Left colon (tissue), 2 donors: ENCODE data around the gene DCHS2. TPM values are rescaled to one million over a fixed set of nuclear protein-coding genes. Genes with fewer than 3 reads are reported as not detected.
"Not testable (repeated sequence)": the region's sequence is repeated elsewhere in the genome, so short reads cannot be mapped to it uniquely, and the experiment has no call there.

Experiments
- ATAC-seq: fragments of 200-7000 bp; cut with Tn5 transposase; one replicate; pipeline ENCODE4 v1.9.1; 2020; ENCODE audit warnings: mild to moderate bottlenecking, moderate library complexity
- DNase-seq, 2 donors: peaks; one replicate each; pipeline ENCODE4 v3.0.0-alpha.2; 2020
- intact Hi-C, 2 donors: fragments of 100-400 bp; cut with DNase I in 1 of 2; cut with micrococcal nuclease in 1 of 2; formaldehyde crosslinking; loops; one replicate each; pipeline versions ENCODE4 v1.11.2 to v1.14.0; 2022; cut with DNase I, micrococcal nuclease
- total RNA-seq, 2 donors: library from RNA; stranded (reverse); fragmentation: NEBNext Ultra II Directional; extraction: Animal tissue kit (Norgen Biotek cat#: 25700); gene quantifications; one replicate each; pipeline ENCODE4 v1.2.1, GENCODE V29; 2021
- donor health status: DM: no; HTN: no; CAD: no.
- donor health status: DM: yes; HTN: yes; CAD: no.

The DCHS2 gene
- total RNA-seq, 2 donors from 2014 or later: 0.43 to 1.5 TPM

DNA sequence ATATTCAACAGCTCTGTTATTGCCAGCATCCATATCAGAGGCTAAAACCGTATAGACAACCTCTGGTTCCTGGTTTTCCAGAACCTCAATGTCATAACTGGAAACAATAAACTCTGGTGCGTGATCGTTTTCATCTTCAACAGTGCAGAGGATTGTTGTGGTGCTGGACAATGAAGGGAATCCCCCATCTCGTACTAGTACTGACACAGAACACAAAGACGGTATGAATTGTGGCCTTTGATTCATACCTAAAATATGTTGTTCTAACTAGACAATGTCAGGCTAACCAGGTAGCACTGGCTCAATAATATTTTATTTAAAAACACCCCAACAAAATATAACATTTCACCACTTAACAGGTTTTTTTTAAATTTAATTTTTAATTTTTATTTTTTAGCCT lies 186.9 kb downstream of the DCHS2 start:
- ATAC-seq: no peak
- DNase-seq: no peak
- intact Hi-C loops: no loop called here

GRCh38 chr4:154294652-154295350 lies 196.8 kb downstream of the DCHS2 start:
- no peak for ATAC-seq
- intact Hi-C loops: no loop called here
- DNase-seq: no peak

- intact Hi-C loops: no loop called here
- no peak for DNase-seq
- no peak for ATAC-seq
Observed at GRCh38 chr4:154293427-154293826, 198.2 kb downstream of the DCHS2 start.

- intact Hi-C loops: no loop called here
- ATAC-seq (no peak), DNase-seq (no peak)
Observed at GRCh38 chr4:154292589-154292988, 199.0 kb downstream of the DCHS2 start.

GRCh38 chr4:154277172-154277571 lies 214.4 kb downstream of the DCHS2 start:
- intact Hi-C loops: no loop called here
- no peak for DNase-seq
- no peak for ATAC-seq

GRCh38 chr4:154276496-154276895 lies 215.1 kb downstream of the DCHS2 start:
- intact Hi-C loops: no loop called here
- DNase-seq: no peak
- no peak for ATAC-seq

DNA sequence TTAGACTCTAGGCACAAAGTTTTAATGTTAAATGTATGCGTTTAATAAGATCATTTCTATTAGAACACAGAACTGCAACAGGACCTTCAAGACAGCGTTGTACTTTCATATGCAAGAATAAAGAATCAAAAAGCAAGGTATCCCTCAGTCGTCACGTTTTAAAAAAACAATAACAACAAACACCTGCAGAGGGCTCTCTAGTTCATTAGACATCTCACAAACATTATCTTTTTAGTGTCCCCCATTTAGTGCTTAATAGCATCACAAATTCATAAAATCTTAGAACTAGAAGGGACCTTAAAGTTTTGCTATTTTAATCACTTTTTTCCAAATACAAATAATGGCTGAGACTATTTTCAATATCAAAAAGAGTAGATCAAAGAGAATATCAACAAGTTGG lies 236.6 kb downstream of the DCHS2 start:
- ATAC-seq (no peak), DNase-seq (no peak)
- intact Hi-C loops: no loop called here

GRCh38 chr4:154234576-154234975 lies 257.0 kb downstream of the DCHS2 start:
- intact Hi-C loops: no loop called here

GRCh38 chr4:154231806-154232478 lies 259.7 kb downstream of the DCHS2 start:
- ATAC-seq (no peak), DNase-seq (no peak)
- intact Hi-C loops: no loop called here

More at GRCh38 chr4:154234576-154234975, 257.0 kb downstream of the DCHS2 start:
- no peak for DNase-seq
- ATAC-seq: no peak

DNA sequence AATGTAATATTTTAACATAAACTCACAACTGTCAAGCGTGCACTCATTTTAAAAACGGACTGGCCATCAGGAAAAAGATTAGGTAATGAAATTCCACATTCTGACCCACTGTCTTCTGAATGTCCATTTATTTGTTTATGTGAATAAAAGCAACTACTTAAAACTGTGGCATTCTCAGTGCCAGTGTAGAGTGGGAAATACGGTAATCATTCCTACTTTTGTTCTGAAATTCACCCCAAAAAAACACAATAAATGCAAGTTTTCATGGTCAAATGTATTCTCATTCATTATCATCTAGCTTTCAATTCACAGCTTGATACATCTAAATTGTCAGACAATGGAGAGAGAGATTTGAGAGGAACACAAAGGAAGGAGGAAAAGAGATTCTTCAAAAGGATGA lies 260.9 kb downstream of the DCHS2 start:
- intact Hi-C loops: no loop called here
- no peak for ATAC-seq
- DNase-seq: no peak

- intact Hi-C loops: no loop called here
- no peak for DNase-seq
- ATAC-seq: no peak
Observed at GRCh38 chr4:154230091-154230490, 261.5 kb downstream of the DCHS2 start.

DNA sequence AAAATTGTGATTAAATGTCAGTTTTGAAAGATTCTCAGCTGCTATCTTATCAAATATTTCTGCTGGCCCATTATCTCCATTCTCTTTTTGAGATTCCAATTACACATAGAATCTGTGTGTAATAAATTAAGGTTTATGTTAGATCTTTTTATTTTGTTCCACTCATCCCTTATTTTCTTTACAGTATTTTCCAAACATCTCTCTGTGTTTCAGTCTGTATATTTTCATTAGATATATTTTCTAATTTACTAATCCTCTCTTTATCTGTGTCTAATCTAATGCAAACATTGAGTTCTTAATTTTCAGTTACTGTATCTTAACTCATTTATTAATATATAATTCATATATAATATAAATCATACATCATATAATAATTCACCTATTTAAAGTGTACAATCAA lies 268.7 kb downstream of the DCHS2 start:
- ATAC-seq (no peak), DNase-seq (no peak)
- intact Hi-C loops: no loop called here

DNA sequence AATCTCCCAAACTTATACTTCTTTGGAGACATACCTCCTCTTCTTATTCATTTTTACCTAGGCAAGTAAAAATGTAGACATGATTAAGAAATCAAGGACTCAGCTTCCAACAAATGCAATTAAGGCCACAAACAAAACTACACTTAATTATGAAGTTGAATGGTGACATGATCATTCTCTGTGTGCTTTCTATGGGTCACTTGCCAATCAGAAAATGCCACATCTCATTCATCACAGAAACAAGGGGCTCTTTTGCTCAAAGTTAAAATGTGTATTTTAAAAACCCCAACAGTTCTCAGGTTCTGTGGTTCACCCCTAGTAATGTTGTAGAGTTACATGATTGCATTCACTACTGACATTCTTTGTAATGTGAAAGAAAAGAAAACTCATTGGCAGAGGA lies 273.5 kb downstream of the DCHS2 start:
- ATAC-seq (no peak), DNase-seq (no peak)
- intact Hi-C loops: no loop called here

DNA sequence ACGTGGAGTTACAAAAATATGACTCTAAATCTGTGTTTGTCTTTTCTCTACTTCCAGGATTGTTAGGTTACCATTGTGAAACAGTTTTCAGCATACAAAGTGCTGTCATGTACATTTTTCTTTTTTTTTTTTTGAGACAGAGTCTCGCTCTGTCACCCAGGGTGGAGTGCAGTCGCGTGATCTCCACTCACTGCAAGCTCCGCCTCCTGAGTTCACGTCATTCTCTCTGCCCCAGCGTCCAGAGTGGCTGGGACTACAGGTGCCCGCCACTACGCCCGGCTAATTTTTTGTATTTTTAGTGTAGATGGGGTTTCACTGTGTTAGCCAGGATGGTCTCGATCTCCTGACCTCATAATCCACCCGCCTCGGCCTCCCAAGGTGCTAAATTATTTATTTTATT lies 274.2 kb downstream of the DCHS2 start:
- not testable (repeated sequence) for ATAC-seq

DNA sequence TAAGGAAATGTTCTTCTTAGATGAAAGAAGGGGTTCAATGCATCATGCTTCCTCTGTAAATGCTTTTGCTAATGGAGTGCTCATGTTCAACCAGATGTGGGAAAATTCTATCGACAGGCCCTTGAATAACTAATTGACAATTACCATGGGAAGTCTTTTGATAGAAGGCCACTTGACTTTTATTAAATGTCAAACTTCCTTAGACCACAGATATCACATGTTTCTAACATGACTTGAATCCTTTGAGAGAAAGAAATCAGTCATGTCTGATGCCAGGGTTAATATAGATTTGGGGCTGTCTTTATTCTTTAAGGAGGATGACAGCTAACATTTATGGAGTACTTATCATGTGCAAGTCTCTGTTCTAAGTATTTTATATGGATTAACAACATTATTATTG lies 280.1 kb downstream of the DCHS2 start:
- DNase-seq (no peak), ATAC-seq (no peak)
- intact Hi-C loops: no loop called here

More for the DNA sequence above, 274.2 kb downstream of the DCHS2 start:
- intact Hi-C loops, DNase-seq: not testable (repeated sequence)

DNA sequence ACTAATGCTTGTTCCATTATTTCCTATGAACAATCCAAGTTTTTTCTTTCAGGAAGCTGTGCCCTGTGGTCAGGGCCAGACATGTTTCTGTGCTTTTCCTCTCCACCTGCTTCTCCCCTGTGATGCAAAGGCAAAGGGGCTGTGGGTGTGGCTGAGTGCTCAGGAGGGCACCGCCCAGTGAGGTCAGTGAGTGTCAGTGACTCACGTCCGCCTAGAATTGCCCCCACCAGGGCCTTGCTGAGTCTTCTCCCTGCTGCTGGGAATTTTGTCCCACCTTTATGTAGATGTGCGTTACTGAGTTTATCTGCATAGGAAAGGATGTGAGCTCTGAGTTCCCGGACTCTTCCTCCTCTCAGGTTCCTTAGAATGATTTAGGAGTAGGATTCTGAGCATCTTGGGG lies 283.2 kb downstream of the DCHS2 start:
- no peak for ATAC-seq

GRCh38 chr4:154205471-154205870 lies 286.1 kb downstream of the DCHS2 start:
- no peak for ATAC-seq
- intact Hi-C loops: no loop called here
- DNase-seq: no peak

More for the DNA sequence above, 283.2 kb downstream of the DCHS2 start:
- no peak for DNase-seq
- intact Hi-C loops: no loop called here

DNA sequence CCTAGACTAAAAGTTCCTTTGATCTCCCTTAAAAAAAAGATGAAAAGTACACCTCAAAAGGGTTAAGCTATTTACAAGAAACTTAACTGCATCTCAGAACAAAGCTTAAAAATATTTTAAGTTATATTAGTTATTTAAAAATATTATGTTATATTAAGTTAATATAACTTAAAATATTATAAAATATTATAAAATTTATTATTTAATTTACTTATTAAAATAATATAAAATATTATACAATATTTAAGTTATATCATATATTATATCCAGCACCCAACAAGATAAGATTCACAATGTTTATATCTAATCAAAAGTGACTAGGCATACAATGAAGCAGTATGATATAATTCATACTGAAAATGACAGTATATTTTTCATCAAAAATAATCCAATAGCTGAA lies 296.9 kb downstream of the DCHS2 start:
- DNase-seq: no peak
- intact Hi-C loops: no loop called here
- ATAC-seq: no peak

GRCh38 chr4:154192585-154192984 lies 299.0 kb downstream of the DCHS2 start:
- DNase-seq: no peak
- intact Hi-C loops: no loop called here
- no peak for ATAC-seq

GRCh38 chr4:154189346-154189745 lies 302.3 kb downstream of the DCHS2 start:
- intact Hi-C loops: no loop called here
- ATAC-seq: no peak
- DNase-seq: no peak

DNA sequence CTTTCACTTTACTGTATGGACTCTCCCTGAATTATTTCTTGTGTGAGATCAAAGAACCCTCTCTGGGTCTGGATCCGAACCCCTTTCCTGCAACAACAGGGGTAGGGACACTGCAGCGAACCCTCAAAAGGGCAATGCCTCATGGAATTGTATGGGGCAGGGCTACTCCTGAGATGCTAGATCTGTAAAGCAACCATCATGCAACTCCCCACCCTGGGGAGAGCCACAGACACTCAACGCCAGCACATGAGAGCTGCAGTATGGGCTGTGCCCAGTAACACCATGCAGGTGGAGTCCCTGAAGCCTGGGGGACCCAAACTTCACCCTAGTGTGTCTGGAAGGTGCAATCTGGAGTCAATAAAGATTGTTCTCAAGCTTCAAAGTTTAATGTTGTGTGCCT lies 304.7 kb downstream of the DCHS2 start:
- no peak for ATAC-seq
- DNase-seq: no peak
- intact Hi-C loops: no loop called here
